Epithelial cell of esophagus (primary cell): Measurements from ENCODE around the gene DNAJC24.

Experiments used
- DNase-seq: peaks from one replicate; pipeline ENCODE4 v3.0.0; 2010; ENCODE audit warnings: low read depth
- H3K4me3 ChIP-seq: 2 replicates; pipeline ENCODE4 v1.5.1; 2011; ENCODE audit warnings: mild to moderate bottlenecking, low read length, control low read depth
- CTCF ChIP-seq: IDR thresholded peaks from 2 replicates; pipeline ENCODE4 v1.5.1; 2011; ENCODE audit warnings: low read depth, mild to moderate bottlenecking, low read length, control low read depth, inconsistent platforms; ENCODE audit not compliant: insufficient read depth; ENCODE audit errors: missing control alignments

Gene DNAJC24

GRCh38 chr11:31366795-31367194 lies 2.9 kb upstream of the DNAJC24 start:
- no peak overlapping the region for H3K4me3 ChIP-seq
- no peak for TF ChIP-seq CTCF
- no peak for DNase-seq

GRCh38 chr11:31375879-31376278 lies 6.2 kb downstream of the DNAJC24 start:
- no peak for TF ChIP-seq CTCF
- no peak for DNase-seq
- H3K4me3 ChIP-seq = no peak overlapping the region

- no peak for DNase-seq
- no peak overlapping the region for H3K4me3 ChIP-seq
- no peak for TF ChIP-seq CTCF
Observed at GRCh38 chr11:31383116-31383515, 13.5 kb downstream of the DNAJC24 start.

- peak; percentile 22 for TF ChIP-seq CTCF
- DNase-seq = peak; percentile 70
Observed at GRCh38 chr11:31387379-31387778, 17.7 kb downstream of the DNAJC24 start.

GRCh38 chr11:31397239-31397834 lies 27.7 kb downstream of the DNAJC24 start:
- peak; percentile 42 for TF ChIP-seq CTCF
- DNase-seq = peak; percentile 38

More at GRCh38 chr11:31387379-31387778, 17.7 kb downstream of the DNAJC24 start:
- H3K4me3 ChIP-seq = no peak overlapping the region

GRCh38 chr11:31404614-31405013 lies 35.0 kb downstream of the DNAJC24 start:
- no peak for DNase-seq
- no peak for TF ChIP-seq CTCF
- no peak overlapping the region for H3K4me3 ChIP-seq

More at GRCh38 chr11:31397239-31397834, 27.7 kb downstream of the DNAJC24 start:
- no peak overlapping the region for H3K4me3 ChIP-seq

- TF ChIP-seq CTCF = no peak
- no peak for DNase-seq
Observed at GRCh38 chr11:31408201-31408600, 38.5 kb downstream of the DNAJC24 start.

More at GRCh38 chr11:31408201-31408600, 38.5 kb downstream of the DNAJC24 start:
- no peak overlapping the region for H3K4me3 ChIP-seq
